PFSK-1 (cell line): ENCODE measurements around the gene DKK3.

Experiments
- POLR2AphosphoS5 ChIP-seq: IDR thresholded peaks from 2 replicates; pipeline ENCODE4 v1.6.1; 2012; ENCODE audit warnings: low read depth, mild to moderate bottlenecking, control low read depth, low read length, moderate library complexity
- SIN3A ChIP-seq: IDR thresholded peaks from 2 replicates; pipeline ENCODE4 v1.6.1; 2012; ENCODE audit warnings: mild to moderate bottlenecking, low read length, moderate library complexity, borderline replicate concordance; ENCODE audit not compliant: insufficient read depth
- TAF1 ChIP-seq: IDR thresholded peaks from 2 replicates; pipeline ENCODE4 v1.6.1; 2012; ENCODE audit warnings: low read length, control low read depth, borderline replicate concordance; ENCODE audit not compliant: insufficient read depth
- TF ChIP-seq, protein P1 (sequence below), 2 experiments: IDR thresholded peaks; 2 replicates each; pipeline versions ENCODE4 v1.6.1 to v1.8.0; 2011 to 2012; ENCODE audit warnings: low read depth in 2 of 2, low read length in 2 of 2, control low read depth in 1 of 2, inconsistent platforms in 1 of 2, mild to moderate bottlenecking in 1 of 2, moderate library complexity in 1 of 2; ENCODE audit not compliant: insufficient read depth in 1 of 2

DNA sequence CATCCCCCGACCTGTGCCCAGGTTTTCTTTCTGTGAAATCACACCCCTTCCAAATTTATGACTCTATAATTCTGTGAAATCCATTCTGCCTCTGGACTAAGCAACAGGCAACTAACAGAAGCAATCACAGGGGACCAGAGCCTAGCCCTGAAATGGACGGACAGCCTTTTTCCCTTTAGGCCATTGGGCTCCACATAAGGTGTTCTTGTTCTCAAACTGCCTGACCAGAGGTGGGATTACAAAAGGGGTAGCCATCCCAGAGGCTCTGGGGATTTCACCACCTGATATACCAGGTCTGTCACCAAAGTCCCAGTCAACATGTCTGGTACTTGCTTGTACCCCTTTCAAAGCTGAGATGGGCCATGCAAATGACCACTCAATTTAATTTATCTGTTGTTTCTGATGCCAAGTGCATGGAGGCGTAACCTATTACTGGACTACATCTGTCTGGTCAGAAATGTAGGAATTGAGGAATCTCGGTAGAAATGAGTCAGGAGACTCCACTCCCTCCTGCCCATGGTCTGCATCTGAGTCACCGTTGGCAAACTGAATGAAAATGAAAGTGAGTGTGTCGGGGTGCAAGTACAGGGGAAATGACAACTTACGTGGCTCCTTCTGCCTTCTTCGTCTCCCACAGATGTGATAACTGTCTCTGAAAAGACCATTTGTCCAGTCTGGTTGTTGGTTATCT lies 10.2 kb downstream of the DKK3 start:
- TF ChIP-seq, protein P1, sequence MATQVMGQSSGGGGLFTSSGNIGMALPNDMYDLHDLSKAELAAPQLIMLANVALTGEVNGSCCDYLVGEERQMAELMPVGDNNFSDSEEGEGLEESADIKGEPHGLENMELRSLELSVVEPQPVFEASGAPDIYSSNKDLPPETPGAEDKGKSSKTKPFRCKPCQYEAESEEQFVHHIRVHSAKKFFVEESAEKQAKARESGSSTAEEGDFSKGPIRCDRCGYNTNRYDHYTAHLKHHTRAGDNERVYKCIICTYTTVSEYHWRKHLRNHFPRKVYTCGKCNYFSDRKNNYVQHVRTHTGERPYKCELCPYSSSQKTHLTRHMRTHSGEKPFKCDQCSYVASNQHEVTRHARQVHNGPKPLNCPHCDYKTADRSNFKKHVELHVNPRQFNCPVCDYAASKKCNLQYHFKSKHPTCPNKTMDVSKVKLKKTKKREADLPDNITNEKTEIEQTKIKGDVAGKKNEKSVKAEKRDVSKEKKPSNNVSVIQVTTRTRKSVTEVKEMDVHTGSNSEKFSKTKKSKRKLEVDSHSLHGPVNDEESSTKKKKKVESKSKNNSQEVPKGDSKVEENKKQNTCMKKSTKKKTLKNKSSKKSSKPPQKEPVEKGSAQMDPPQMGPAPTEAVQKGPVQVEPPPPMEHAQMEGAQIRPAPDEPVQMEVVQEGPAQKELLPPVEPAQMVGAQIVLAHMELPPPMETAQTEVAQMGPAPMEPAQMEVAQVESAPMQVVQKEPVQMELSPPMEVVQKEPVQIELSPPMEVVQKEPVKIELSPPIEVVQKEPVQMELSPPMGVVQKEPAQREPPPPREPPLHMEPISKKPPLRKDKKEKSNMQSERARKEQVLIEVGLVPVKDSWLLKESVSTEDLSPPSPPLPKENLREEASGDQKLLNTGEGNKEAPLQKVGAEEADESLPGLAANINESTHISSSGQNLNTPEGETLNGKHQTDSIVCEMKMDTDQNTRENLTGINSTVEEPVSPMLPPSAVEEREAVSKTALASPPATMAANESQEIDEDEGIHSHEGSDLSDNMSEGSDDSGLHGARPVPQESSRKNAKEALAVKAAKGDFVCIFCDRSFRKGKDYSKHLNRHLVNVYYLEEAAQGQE (IDR thresholded peaks at IDR 0.05; ENCODE audit: insufficient read depth in 1 of 2, low read depth in 2 of 2, low read length in 2 of 2) = no peak
- no peak for TF ChIP-seq POLR2AphosphoS5
- no peak for TF ChIP-seq TAF1
- TF ChIP-seq SIN3A = no peak
